HEK293 (cell line): ENCODE measurements around the gene TSPAN1.
A peak's percentile ranks its signal among the peaks of the same experiment; 100 is the strongest.

Experiments
- HOXC10 ChIP-seq: sonication (generic); formaldehyde crosslinking; IDR thresholded peaks from 2 replicates; pipeline ENCODE4 v1.8.1; 2023; ENCODE audit warnings: mild to moderate bottlenecking, missing genetic modification reagents
- MEIS1 ChIP-seq: sonication (generic); formaldehyde crosslinking; IDR thresholded peaks from 2 replicates; pipeline ENCODE4 v1.8.1; 2022; ENCODE audit warnings: missing genetic modification reagents, mild to moderate bottlenecking, borderline replicate concordance
- MYNN ChIP-seq: fragments of 450-650 bp; formaldehyde crosslinking; IDR thresholded peaks from 2 replicates; pipeline ENCODE4 v1.5.1; 2016; ENCODE audit warnings: missing biosample characterization, missing genetic modification characterization, borderline replicate concordance
- OSR2 ChIP-seq: fragments of 450-650 bp; formaldehyde crosslinking; IDR thresholded peaks from 2 replicates; pipeline ENCODE4 v1.5.1; 2016; ENCODE audit warnings: missing biosample characterization, missing genetic modification characterization
- RBAK ChIP-seq: fragments of 450-650 bp; formaldehyde crosslinking; IDR thresholded peaks from 2 replicates; pipeline ENCODE4 v1.5.1; 2016; ENCODE audit warnings: missing biosample characterization, missing genetic modification characterization
- REPIN1 ChIP-seq: fragments of 450-650 bp; formaldehyde crosslinking; IDR thresholded peaks from 2 replicates; pipeline ENCODE4 v1.5.1; 2017; ENCODE audit warnings: missing biosample characterization, missing genetic modification characterization, low read depth
- ZBTB8A ChIP-seq: fragments of 450-650 bp; formaldehyde crosslinking; IDR thresholded peaks from 2 replicates; pipeline ENCODE4 v1.5.1; 2016; ENCODE audit warnings: missing biosample characterization, missing genetic modification characterization
- ZFHX2 ChIP-seq: fragments of 450-650 bp; formaldehyde crosslinking; conservative IDR thresholded peaks from 2 replicates; pipeline ENCODE4 v1.5.1; 2016; ENCODE audit warnings: missing biosample characterization, missing genetic modification characterization
- ZNF133 ChIP-seq: fragments of 450-650 bp; formaldehyde crosslinking; IDR thresholded peaks from 2 replicates; pipeline ENCODE4 v1.5.1; 2016; ENCODE audit warnings: missing biosample characterization, missing genetic modification characterization
- ZNF16 ChIP-seq: fragments of 450-650 bp; formaldehyde crosslinking; IDR thresholded peaks from 2 replicates; pipeline ENCODE4 v1.5.1; 2016; ENCODE audit warnings: low read depth, missing biosample characterization, missing genetic modification characterization
- ZNF175 ChIP-seq: fragments of 450-650 bp; formaldehyde crosslinking; IDR thresholded peaks from 2 replicates; pipeline ENCODE4 v1.5.1; 2016; ENCODE audit warnings: missing biosample characterization, missing genetic modification characterization
- ZNF202 ChIP-seq: fragments of 450-650 bp; formaldehyde crosslinking; IDR thresholded peaks from 2 replicates; pipeline ENCODE4 v1.5.1; 2016; ENCODE audit warnings: missing biosample characterization, missing genetic modification characterization, borderline replicate concordance
- ZNF366 ChIP-seq: fragments of 450-650 bp; formaldehyde crosslinking; conservative IDR thresholded peaks from 2 replicates; pipeline ENCODE4 v1.5.1; 2016; ENCODE audit warnings: missing biosample characterization, missing genetic modification characterization
- ZNF548 ChIP-seq: fragments of 450-650 bp; formaldehyde crosslinking; IDR thresholded peaks from 2 replicates; pipeline ENCODE4 v1.5.1; 2016; ENCODE audit warnings: missing biosample characterization, missing genetic modification characterization
- ZNF664 ChIP-seq: fragments of 450-650 bp; formaldehyde crosslinking; IDR thresholded peaks from 2 replicates; pipeline ENCODE4 v1.5.1; 2016; ENCODE audit warnings: missing biosample characterization, missing genetic modification characterization
- ZNF670 ChIP-seq: fragments of 450-650 bp; formaldehyde crosslinking; IDR thresholded peaks from 2 replicates; pipeline ENCODE4 v1.5.1; 2016; ENCODE audit warnings: missing biosample characterization, missing genetic modification characterization, low read depth
- ZNF701 ChIP-seq: fragments of 450-650 bp; formaldehyde crosslinking; IDR thresholded peaks from 2 replicates; pipeline ENCODE4 v1.5.1; 2016; ENCODE audit warnings: missing biosample characterization, missing genetic modification characterization
- ZNF747 ChIP-seq: fragments of 450-650 bp; formaldehyde crosslinking; IDR thresholded peaks from 2 replicates; pipeline ENCODE4 v1.5.1; 2016; ENCODE audit warnings: missing biosample characterization, missing genetic modification characterization
- TF ChIP-seq, protein P1 (sequence below): fragments of 450-650 bp; IDR thresholded peaks from 2 replicates; pipeline ENCODE4 v1.5.1; 2018; ENCODE audit warnings: missing biosample characterization, mild to moderate bottlenecking, missing genetic modification characterization
- TF ChIP-seq, protein P2 (sequence below): fragments of 450-650 bp; formaldehyde crosslinking; IDR thresholded peaks from 2 replicates; pipeline ENCODE4 v1.5.1; 2016; ENCODE audit warnings: missing biosample characterization, missing genetic modification characterization
- TF ChIP-seq, protein P3 (sequence below): fragments of 450-650 bp; formaldehyde crosslinking; IDR thresholded peaks from 2 replicates; pipeline ENCODE4 v1.5.1; 2016; ENCODE audit warnings: missing biosample characterization, missing genetic modification characterization
- TF ChIP-seq, protein P4 (sequence below): fragments of 450-650 bp; formaldehyde crosslinking; IDR thresholded peaks from 2 replicates; pipeline ENCODE4 v1.5.1; 2016; ENCODE audit warnings: missing biosample characterization, missing genetic modification characterization
- TF ChIP-seq, protein P5 (sequence below): fragments of 450-650 bp; formaldehyde crosslinking; IDR thresholded peaks from 2 replicates; pipeline ENCODE4 v1.5.1; 2016; ENCODE audit warnings: missing biosample characterization, missing genetic modification characterization
- TF ChIP-seq, protein P6 (sequence below): fragments of 450-650 bp; formaldehyde crosslinking; IDR thresholded peaks from 2 replicates; pipeline ENCODE4 v1.5.1; 2016; ENCODE audit warnings: missing biosample characterization, missing genetic modification characterization
- TF ChIP-seq, protein P7 (sequence below): fragments of 450-650 bp; formaldehyde crosslinking; IDR thresholded peaks from 2 replicates; pipeline ENCODE4 v1.5.1; 2016; ENCODE audit warnings: missing biosample characterization, missing genetic modification characterization

TSPAN1 gene

DNA sequence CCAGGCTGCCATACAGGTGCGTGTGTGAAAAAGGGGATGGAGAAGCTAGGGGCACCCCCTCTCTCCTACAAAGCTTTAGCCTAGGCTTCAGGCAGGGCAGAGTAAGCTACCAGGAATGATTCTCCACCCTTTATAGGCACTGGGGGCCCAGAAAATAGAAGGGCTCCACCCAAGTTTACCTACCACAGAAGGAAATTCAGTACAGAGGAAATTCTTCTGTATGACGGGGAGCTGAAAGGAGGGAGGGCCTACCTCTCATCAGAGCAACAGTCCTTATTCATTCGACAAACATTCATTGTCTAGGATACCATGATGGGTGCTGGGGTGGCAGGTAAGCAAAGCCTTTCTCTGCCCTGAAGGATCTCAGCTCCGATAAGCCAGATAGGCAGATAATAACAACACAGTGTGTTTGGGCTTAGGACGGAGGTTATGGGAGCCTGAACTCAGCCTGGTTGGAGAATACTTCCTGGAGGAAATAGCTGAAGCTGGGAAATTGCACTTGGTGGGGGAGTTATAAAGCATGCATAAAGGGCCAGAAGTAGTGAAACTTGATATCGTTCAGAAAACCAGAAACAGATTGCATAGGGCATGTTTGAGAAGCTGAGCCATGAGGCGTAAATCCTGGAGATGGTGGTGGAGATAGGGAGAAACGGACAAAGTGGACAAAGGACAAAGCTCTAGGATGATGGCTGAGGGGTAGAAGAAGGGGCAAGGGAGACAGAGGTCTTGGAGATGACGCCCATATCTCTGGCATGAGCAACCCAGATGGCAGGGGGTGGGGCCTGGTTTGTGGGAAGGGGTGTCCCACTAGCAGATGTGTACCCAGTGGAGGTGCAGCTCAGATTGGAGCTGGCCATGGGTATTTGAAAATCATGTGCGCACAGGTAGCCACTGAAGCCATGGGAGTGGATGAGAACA, 6.7 kb downstream of the TSPAN1 start (continued):
- TF ChIP-seq MYNN (tag by site-specific recombination) (no peak), ZNF16 (tag by site-specific recombination) (no peak), REPIN1 (tag by site-specific recombination) (no peak), ZNF664 (tag by site-specific recombination) (peak; percentile 34; the same call in 1 of the 2 replicates), OSR2 (tag by site-specific recombination) (no peak), ZNF202 (no peak), ZNF701 (tag by site-specific recombination) (no peak), ZNF548 (tag by site-specific recombination) (no peak), ZNF747 (tag by site-specific recombination) (no peak), RBAK (no peak), ZNF133 (tag by site-specific recombination) (no peak), ZBTB8A (tag by site-specific recombination) (no peak), HOXC10 (CRISPR knock-in tag) (no peak), ZFHX2 (no peak), ZNF670 (tag by site-specific recombination) (no peak), MEIS1 (no peak), ZNF366 (tag by site-specific recombination) (0 out of 2 replicates have a peak, but pooled peaks have one; percentile 14), ZNF175 (tag by site-specific recombination) (no peak)
- TF ChIP-seq, protein P1, sequence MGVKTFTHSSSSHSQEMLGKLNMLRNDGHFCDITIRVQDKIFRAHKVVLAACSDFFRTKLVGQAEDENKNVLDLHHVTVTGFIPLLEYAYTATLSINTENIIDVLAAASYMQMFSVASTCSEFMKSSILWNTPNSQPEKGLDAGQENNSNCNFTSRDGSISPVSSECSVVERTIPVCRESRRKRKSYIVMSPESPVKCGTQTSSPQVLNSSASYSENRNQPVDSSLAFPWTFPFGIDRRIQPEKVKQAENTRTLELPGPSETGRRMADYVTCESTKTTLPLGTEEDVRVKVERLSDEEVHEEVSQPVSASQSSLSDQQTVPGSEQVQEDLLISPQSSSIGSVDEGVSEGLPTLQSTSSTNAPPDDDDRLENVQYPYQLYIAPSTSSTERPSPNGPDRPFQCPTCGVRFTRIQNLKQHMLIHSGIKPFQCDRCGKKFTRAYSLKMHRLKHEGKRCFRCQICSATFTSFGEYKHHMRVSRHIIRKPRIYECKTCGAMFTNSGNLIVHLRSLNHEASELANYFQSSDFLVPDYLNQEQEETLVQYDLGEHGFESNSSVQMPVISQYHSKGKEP (tag by site-specific recombination): peak; percentile 57; the same call in 1 of the 2 replicates
- TF ChIP-seq, protein P2, sequence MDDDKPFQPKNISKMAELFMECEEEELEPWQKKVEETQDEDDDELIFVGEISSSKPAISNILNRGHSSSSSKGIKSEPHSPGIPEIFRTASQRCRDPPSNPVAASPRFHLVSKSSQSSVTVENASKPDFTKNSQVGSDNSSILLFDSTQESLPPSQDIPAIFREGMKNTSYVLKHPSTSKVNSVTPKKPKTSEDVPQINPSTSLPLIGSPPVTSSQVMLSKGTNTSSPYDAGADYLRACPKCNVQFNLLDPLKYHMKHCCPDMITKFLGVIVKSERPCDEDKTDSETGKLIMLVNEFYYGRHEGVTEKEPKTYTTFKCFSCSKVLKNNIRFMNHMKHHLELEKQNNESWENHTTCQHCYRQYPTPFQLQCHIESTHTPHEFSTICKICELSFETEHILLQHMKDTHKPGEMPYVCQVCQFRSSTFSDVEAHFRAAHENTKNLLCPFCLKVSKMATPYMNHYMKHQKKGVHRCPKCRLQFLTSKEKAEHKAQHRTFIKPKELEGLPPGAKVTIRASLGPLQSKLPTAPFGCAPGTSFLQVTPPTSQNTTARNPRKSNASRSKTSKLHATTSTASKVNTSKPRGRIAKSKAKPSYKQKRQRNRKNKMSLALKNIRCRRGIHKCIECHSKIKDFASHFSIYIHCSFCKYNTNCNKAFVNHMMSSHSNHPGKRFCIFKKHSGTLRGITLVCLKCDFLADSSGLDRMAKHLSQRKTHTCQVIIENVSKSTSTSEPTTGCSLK (tag by site-specific recombination): no peak
- TF ChIP-seq, protein P3, sequence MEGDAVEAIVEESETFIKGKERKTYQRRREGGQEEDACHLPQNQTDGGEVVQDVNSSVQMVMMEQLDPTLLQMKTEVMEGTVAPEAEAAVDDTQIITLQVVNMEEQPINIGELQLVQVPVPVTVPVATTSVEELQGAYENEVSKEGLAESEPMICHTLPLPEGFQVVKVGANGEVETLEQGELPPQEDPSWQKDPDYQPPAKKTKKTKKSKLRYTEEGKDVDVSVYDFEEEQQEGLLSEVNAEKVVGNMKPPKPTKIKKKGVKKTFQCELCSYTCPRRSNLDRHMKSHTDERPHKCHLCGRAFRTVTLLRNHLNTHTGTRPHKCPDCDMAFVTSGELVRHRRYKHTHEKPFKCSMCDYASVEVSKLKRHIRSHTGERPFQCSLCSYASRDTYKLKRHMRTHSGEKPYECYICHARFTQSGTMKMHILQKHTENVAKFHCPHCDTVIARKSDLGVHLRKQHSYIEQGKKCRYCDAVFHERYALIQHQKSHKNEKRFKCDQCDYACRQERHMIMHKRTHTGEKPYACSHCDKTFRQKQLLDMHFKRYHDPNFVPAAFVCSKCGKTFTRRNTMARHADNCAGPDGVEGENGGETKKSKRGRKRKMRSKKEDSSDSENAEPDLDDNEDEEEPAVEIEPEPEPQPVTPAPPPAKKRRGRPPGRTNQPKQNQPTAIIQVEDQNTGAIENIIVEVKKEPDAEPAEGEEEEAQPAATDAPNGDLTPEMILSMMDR (tag by site-specific recombination): no peak
- TF ChIP-seq, protein P4, sequence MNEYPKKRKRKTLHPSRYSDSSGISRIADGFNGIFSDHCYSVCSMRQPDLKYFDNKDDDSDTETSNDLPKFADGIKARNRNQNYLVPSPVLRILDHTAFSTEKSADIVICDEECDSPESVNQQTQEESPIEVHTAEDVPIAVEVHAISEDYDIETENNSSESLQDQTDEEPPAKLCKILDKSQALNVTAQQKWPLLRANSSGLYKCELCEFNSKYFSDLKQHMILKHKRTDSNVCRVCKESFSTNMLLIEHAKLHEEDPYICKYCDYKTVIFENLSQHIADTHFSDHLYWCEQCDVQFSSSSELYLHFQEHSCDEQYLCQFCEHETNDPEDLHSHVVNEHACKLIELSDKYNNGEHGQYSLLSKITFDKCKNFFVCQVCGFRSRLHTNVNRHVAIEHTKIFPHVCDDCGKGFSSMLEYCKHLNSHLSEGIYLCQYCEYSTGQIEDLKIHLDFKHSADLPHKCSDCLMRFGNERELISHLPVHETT (tag by site-specific recombination): no peak
- TF ChIP-seq, protein P5, sequence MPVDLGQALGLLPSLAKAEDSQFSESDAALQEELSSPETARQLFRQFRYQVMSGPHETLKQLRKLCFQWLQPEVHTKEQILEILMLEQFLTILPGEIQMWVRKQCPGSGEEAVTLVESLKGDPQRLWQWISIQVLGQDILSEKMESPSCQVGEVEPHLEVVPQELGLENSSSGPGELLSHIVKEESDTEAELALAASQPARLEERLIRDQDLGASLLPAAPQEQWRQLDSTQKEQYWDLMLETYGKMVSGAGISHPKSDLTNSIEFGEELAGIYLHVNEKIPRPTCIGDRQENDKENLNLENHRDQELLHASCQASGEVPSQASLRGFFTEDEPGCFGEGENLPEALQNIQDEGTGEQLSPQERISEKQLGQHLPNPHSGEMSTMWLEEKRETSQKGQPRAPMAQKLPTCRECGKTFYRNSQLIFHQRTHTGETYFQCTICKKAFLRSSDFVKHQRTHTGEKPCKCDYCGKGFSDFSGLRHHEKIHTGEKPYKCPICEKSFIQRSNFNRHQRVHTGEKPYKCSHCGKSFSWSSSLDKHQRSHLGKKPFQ (tag by site-specific recombination): no peak
- TF ChIP-seq, protein P6, sequence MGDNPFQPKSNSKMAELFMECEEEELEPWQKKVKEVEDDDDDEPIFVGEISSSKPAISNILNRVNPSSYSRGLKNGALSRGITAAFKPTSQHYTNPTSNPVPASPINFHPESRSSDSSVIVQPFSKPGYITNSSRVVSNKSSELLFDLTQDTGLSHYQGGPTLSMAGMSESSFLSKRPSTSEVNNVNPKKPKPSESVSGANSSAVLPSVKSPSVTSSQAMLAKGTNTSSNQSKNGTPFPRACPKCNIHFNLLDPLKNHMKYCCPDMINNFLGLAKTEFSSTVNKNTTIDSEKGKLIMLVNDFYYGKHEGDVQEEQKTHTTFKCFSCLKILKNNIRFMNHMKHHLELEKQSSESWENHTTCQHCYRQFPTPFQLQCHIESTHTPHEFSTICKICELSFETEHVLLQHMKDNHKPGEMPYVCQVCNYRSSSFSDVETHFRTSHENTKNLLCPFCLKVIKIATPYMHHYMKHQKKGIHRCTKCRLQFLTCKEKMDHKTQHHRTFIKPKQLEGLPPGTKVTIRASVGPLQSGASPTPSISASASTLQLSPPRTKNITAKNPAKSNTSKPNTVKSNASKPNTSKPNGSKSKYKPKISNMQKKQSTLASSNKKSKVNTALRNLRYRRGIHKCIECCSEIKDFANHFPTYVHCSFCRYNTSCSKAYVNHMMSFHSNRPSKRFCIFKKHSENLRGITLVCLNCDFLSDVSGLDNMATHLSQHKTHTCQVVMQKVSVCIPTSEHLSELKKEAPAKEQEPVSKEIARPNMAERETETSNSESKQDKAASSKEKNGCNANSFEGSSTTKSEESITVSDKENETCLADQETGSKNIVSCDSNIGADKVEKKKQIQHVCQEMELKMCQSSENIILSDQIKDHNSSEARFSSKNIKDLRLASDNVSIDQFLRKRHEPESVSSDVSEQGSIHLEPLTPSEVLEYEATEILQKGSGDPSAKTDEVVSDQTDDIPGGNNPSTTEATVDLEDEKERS: no peak
- TF ChIP-seq, protein P7, sequence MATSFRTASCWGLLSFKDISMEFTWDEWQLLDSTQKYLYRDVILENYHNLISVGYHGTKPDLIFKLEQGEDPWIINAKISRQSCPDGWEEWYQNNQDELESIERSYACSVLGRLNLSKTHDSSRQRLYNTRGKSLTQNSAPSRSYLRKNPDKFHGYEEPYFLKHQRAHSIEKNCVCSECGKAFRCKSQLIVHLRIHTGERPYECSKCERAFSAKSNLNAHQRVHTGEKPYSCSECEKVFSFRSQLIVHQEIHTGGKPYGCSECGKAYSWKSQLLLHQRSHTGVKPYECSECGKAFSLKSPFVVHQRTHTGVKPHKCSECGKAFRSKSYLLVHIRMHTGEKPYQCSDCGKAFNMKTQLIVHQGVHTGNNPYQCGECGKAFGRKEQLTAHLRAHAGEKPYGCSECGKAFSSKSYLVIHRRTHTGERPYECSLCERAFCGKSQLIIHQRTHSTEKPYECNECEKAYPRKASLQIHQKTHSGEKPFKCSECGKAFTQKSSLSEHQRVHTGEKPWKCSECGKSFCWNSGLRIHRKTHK (tag by site-specific recombination): no peak
